Measurements from ENCODE around the gene SUGCT.

- TF ChIP-seq, protein P1, sequence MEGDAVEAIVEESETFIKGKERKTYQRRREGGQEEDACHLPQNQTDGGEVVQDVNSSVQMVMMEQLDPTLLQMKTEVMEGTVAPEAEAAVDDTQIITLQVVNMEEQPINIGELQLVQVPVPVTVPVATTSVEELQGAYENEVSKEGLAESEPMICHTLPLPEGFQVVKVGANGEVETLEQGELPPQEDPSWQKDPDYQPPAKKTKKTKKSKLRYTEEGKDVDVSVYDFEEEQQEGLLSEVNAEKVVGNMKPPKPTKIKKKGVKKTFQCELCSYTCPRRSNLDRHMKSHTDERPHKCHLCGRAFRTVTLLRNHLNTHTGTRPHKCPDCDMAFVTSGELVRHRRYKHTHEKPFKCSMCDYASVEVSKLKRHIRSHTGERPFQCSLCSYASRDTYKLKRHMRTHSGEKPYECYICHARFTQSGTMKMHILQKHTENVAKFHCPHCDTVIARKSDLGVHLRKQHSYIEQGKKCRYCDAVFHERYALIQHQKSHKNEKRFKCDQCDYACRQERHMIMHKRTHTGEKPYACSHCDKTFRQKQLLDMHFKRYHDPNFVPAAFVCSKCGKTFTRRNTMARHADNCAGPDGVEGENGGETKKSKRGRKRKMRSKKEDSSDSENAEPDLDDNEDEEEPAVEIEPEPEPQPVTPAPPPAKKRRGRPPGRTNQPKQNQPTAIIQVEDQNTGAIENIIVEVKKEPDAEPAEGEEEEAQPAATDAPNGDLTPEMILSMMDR (IDR thresholded peaks at IDR 0.05) = no peak
- TF ChIP-seq POLR2A (IDR thresholded peaks at IDR 0.05) (no peak), POLR2AphosphoS5 (IDR thresholded peaks at IDR 0.05) (no peak)
Observed at GRCh38 chr7:40393660-40394059, 258.9 kb downstream of the SUGCT start.
